HEK293 (cell line): ENCODE results near the gene TBCE.

Experiments
- CTCF ChIP-seq: fragments of 450-650 bp; formaldehyde crosslinking; IDR thresholded peaks from 2 replicates; pipeline ENCODE4 v1.5.1; 2016; ENCODE audit warnings: missing biosample characterization, missing genetic modification characterization
- ELK4 ChIP-seq: IDR thresholded peaks from 2 replicates; pipeline ENCODE4 v1.6.1; 2011; ENCODE audit warnings: mild to moderate bottlenecking, low read depth, low read length, borderline replicate concordance
- ZNF426 ChIP-seq: fragments of 450-650 bp; formaldehyde crosslinking; IDR thresholded peaks from 2 replicates; pipeline ENCODE4 v1.5.1; 2017; ENCODE audit warnings: missing biosample characterization, missing genetic modification characterization, mild to moderate bottlenecking, inconsistent platforms, moderate library complexity

GRCh38 chr1:235434001-235434400 is 66.8 kb downstream of the TBCE start:
- TF ChIP-seq CTCF (tag by site-specific recombination) (no peak), ZNF426 (tag by site-specific recombination) (no peak), ELK4 (no peak)
